Limb (tissue), 2 donors: Measurements from ENCODE around the gene KRT17.
"Not testable (repeated sequence)": the region's sequence is repeated elsewhere in the genome, so short reads cannot be mapped to it uniquely, and the experiment has no call there.

Experiments used
- DNase-seq, 2 donors: peaks; one replicate each; pipeline ENCODE4 v3.0.0-alpha.2; 2016; ENCODE audit errors: extremely low spot score in 2 of 2

The KRT17 gene

DNA sequence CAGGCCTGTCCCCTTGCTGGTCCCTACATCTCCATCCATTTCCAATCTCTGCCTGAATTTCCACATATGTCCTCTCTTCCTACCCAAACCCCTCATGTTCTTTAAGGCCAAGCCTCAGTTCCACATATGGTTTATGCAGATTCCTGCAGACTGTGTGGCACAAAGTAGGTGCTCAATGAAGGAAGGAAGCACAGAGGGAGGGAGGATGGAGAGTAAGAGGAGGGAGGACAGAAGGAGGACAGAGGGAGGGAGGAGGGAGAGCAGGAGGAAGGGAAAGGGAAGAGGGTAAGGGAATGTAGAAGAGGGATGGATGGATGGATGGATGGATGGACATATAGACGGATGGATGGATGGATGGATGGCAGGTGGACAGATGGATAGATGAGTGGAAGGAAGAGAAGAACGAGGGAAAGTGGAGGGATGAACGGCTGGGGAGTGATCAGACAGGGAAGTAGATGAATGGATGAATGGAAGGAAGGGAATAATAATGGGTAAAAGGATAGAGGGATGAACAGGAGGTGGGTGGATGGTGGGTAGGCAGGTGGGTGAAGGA is 29.9 kb downstream of the KRT17 start:
- no peak for DNase-seq

DNA sequence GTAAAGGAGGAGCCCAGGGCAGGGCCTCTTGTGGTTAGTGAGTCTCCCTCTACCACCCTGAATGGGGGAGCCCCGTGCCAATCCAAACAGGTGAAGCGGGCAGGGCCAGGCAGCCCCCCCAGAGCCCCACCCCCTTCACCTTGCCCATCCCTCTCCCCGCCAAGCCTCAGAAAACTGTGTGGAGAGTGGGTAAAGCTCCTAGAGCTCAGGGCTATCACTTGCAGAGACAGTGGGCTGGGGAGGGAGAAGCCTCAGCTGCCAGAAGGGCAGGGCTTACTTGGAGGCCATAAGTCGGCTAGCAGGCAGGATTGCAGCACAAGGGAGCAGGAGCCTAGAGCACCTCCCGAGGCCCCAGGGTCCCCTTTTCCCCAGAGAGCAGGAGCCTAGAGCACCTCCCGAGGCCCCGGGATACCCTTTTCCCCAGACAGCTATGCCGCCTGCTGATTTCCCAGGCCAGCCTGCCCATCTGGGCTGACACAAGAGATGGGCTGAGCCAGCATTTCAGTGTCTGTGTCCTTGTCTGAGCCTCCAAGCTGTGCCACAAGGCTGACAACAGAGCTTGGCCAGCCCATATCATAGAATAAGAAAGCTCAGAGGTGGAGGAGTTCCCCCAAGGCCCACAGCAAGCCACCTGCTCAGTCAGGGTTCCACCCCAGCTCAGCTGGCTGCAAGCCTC is 30.9 kb downstream of the KRT17 start:
- no peak for DNase-seq

DNA sequence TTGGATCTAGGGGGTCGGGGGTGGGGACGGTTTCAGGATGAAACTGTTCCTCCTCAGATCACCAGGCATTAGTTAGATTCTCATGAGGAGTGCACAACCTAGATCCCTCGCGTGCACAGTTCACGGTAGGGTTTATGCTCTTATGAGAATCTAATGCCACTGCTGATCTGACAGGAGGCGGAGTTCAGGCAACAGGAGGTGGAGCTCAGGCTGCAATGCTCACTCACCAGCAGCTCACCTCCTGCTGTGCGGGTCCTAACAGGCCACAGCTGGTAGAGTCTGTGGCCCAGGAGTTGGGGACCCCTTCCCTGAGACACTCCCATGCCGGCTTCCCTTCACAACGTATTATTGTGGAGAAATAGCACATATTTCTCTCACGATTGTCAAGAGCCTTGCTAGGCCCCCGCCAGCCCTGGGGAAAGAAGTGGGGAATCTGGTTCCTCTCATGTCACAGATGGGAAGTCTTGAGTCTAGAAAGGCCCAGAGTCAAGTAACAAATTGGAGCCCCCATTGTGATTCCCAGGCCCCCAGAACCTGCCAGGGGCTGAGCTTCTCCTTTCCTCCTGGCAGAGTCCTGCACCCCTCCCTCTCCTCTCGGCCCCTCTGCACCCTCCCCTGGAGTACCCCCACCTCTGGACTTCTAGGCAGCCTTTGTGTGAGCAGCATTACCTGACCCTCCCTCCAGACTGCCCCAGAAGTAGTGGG is 31.6 kb downstream of the KRT17 start:
- no peak for DNase-seq

DNA sequence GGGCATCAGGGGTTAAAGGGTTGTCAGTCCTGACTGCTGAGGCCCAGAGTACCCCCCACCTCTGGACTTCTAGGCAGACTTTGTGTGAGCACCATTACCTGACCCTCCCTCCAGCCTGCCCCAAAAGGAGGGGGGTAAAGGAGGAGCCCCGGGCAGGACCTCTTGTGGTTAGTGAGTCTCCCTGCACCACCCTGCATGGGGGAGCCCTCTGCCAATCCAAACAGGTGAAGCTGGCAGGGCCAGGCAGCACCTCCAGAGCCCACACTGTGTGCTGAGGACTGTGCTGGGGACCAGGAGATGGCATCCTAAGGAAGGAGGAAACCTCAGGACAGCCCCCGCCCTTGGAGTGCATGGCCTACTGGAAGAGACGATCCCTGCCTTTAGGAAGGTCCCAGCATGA is 35.1 kb downstream of the KRT17 start:
- DNase-seq, result no peak

- no peak for DNase-seq
These were observed 36.1 kb downstream of the KRT17 start for GRCh38 chr17:41588126-41588810.

DNA sequence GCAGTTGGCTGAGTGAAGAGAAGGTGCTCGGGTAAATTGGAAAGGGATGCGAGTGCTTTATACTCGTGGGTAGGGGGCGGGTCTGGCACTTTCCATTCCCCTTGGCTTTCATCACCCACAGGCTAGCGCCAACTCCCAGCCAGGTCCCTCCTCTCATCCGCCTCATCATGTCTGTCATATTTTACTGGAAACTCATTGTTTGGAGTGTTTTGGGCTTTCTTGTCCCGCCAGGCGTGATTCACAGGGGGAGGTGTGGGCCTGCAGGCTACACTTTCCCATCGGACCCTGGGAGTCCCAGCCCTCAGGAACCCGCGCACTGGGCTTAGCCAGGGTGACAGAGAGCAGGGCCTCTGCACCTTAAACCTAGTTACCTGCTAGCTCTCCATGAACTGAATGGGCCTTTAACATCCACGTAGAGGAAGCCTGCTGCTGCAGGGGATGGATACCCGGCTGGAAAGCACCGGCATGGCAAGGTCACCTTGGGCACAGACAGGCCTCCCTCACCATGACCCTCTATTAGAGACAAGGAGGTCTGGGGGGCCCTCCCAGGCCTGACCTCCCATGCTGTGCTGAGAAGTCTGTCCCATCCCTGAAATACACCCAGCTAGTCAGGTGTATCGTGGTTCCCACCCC is 37.4 kb downstream of the KRT17 start, which contains the start of gene KRT14:
TSS of gene KRT14 (minus strand) at position 33 of the 633 bp plus-strand sequence. CDS start 61 bp downstream, outside the sequence.
- no peak for DNase-seq

DNA sequence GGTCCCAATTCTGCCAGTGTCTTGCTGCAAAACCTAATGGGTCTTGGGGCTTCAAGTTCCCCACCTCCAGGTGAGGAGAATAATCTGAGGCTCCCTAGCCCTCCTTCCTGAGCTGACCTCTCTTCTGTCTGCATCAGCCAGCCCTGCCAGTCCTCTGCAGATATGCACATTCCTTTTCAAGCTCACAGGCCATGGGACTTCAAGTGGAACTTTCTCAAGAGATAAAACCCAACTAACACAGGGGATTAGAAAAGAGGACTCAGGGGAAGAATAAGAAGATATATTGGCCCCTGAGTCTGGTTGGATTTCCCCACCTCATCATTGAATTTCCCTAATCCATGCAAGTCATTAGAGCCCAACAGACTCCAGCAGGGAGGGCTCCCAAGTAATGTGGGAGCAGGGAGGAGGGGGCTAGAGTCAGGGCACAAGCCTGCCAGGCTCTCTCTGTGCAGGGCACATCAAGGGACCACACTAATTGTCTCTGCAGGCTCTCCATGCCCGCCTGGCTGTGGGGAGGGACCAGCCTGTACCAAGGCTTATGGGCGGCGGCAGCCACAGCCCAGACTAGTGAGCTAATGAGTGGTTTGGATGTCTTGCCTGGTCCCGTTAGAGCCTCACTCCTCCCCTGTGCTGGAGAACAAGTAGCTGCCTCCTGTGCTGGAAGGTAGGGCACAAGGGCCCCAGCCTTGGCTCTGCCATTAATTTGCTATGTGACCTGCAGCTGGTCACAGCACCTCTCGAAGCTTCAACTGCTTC is 38.9 kb downstream of the KRT17 start:
- no peak for DNase-seq

DNA sequence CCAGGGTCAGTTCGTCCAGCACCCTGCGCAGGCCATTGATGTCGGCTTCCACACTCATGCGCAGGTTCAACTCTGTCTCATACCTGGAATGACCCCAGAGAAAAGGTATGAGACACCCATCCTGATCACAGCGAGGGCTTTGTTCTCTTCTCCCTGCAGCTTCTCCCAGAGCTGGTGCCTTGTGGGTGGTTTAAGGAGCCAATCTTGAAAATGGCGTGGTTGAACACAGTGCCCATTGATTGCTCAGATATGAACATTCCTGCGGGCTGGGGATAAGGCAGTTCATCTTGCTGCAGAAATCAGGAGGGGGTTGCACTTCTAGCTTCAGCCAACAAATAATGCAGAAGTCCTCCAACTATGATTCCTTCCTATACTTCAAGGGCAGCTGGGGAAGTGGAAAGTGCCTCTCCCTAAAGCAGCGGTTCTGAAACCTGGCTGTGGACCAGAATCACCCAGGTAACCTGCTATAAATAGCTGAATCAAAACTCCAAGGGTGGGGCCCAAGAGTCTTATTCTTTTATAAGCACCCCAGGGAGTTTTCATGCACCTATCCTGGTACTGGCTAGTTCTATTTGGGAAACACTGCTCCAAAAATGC is 39.9 kb downstream of the KRT17 start:
- DNase-seq, result not testable (repeated sequence)

DNA sequence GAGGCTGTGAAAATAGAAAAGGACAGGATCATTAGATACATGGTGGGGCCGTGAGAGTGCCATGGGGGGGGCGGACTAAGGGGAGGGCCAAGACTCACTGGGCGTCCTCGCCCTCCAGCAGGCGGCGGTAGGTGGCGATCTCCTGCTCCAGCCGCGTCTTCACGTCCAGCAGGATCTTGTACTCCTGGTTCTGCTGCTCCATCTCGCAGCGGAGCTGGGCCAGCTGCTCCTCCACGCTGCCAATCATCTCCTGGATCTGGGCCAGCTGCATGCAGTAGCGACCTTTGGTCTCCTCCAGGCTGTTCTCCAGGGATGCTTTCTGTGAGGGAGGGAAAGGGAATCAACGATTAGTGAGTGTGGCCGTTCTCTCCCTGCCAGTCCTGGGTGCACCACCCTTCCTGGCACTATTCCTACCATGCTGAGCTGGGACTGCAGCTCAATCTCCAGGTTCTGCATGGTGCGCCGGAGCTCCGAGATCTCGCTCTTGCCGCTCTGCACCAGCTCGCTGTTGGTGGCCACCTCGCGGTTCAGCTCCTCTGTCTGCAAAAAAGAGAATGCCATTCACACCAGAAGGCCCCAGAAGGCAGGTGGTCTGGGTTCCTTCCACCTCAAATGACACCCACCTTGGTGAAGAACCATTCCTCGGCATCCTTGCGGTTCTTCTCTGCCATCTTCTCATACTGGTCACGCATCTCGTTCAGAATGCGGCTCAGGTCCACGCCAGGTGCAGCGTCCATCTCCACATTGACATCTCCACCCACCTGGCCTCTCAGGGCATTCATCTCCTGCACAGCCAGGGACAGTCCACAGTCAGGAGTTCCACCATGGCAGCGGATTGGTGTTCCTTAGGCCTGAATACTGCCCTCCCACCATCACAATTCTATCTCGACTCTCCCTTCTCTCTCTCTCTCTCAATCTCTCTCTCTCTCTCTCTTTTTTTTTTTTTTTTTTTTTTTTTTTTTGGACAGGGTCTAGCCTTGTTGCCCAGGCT is 40.9 kb downstream of the KRT17 start:
- no peak for DNase-seq

GRCh38 chr17:41582061-41582968 is 42.1 kb downstream of the KRT17 start:
- DNase-seq, result not testable (repeated sequence)

DNA sequence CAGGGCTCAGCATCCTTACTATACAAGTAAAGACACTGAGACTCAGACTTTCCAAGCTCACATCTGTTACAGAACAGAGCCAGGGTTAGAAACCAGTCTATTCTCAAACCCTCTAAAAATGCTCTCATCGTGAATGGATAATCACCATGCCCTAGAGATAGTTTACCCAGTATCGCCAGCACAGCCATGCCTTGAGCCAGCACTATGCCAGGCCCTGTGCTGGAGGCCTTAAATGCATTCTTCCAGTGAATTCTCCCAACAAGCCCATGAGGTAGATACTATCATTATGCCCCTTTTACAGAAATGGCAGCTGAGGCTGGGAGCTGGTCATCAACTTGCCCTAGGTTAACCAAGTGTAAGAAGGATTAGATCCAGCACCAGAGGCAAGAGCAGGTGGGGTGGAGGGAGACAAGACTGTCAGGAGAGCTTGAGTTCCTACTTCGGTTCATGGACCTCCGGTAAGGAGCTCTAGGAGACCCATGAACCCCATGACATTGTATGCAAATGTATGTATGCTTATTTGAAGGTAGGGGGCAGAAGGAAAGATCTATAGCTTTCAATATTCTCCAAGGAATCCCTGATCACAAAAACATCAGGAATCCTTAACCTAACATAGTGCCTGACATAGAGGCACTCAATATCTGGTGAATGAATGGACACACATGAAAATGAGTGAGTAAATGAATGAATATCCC is 42.9 kb downstream of the KRT17 start:
- no peak for DNase-seq

DNA sequence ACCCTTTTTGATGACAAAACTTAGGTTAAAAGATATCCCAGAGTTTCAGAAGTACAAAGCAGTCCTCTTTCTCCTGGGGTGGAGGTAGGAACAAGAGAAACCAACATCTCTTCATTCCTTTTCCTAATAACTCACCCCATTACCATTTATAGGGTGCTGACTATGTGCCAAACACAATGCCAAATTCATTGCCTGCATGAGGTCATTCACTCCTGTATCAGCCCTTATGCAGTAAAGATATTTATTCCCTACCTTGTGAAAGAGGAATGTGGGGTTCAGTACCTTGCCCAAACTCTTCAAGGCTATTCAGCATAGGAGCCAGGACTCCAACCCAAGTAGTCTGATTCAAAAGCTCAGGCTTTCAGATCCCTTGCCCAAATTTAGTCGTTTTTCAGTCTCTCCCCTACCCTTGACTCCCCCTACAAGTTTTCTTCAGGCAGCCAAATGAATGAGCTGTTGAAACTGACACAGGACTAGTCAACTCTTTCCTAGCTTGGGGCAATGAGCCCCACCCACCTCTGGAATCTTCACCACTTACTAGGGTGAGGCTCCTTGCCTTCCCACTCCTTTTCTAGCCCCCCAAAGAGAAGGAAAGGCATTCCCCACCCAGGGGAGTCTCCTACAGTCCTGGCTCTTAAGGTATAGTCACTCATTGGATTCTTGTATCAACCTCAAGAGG is 43.5 kb downstream of the KRT17 start:
- DNase-seq, result no peak

DNA sequence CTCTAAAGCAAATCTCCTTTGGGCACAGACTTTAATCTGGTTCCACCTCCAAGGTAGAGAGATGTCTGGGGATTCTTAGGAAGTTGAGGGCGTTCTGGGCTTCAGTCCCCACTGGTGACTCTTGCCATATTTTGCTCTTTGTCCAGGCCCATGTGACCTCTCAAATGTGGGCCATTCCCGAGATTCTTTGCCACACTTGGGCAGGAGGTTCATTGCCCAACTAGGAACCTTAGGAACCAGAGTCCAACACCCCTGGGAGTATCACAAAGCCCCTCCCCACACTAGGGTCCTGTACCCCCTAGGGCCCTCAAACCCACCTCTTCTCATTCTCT is 44.2 kb downstream of the KRT17 start:
- DNase-seq, result no peak

DNA sequence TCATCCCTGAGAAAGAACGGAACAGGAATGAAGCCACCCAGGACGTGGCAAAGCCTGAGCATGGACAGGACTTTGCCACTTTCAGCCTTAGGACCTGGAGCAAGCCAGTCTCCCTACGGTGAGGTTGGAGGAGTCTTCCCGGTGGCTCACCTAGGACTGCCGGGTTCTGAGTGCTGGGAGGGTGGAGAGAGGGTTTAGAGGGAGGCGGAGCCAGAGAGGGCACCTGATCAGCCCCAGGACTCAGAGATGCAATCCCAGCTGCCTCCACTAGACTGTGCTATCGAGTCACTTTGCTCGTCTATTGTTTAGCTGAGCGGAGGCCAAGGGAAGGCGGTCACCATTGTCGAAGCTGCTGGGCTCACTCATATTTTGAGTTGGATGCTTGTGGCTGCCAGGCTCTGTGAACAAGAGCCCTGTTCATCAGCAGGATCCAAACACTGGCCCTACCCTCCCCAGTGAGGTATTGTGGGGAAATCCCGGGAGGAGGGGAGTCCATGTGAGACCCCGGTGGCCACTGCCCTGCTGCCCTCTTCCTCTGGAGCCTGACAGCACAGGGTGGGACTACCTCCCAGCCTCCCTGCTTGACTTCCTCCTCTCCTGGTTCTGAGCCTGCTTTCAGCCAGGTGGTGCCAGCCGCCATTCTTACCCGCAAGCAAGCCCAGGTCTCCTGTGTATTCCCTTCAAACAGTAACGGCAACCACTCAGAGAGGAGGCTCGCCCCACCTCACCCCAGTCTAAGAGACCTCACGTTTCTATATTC is 44.7 kb downstream of the KRT17 start:
- peak; percentile 74 to 82 for DNase-seq

DNA sequence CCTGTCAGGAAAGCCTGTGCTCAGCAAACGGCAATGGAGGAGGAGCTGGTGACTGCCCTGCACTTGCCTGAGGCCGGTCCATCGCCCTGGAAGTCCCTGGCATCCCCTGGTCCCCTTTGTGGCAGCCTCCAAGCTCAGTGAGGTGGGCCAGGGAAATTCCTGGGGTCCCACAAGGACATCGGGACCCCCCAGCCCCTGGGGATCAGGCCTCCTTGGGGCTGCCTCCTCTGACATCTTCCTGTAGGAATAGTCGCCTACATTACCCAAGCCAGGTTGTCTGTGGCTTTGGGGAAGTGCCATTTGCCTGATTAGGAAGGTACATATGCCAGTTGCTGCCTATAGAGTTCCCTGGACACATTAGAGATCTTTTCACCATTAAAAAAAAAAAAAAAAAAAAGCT is 45.4 kb downstream of the KRT17 start:
- no peak for DNase-seq

DNA sequence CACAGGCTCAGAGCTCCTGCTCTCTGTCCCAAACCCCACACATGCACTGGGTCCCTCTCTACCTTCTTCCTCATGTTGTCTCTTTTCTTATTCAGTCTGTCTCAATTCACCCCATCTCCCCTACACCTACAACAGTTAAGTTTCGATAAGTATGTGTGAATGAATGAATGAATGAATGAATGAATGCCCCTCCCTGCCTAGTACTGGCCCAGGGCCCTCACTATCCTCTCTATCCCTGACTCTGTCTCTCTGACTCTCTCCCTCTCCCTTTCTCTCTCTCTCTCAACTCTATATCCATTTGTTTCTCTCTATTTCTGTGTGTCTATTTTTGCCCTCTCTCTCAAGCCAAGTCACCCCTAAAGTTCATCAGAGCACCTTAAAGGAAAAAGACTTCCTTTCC is 45.8 kb downstream of the KRT17 start:
- no peak for DNase-seq

- DNase-seq, result not testable (repeated sequence)
These were observed 47.6 kb downstream of the KRT17 start for GRCh38 chr17:41576740-41577139.
